Esophagus muscularis mucosa (tissue), 4 donors: Measurements from ENCODE around the gene ARHGAP4. TPM values are rescaled to one million over a fixed set of nuclear protein-coding genes. Genes with fewer than 3 reads are reported as not detected.
A peak's percentile ranks its signal among the peaks of the same experiment; 100 is the strongest.

Experiments used
- DNase-seq: peaks from one replicate; pipeline ENCODE4 v3.0.0-alpha.2; 2017; ENCODE audit errors: extremely low spot score
- H3K27ac ChIP-seq, 4 donors: fragments of 200-600 bp; sonication (generic); replicated peaks in 1 of 4; 1 replicate in 3 of 4; 2 replicates in 1 of 4; pipeline ENCODE4 v1.5.1; 2016 to 2019; ENCODE audit warnings: mild to moderate bottlenecking in 1 of 4
- H3K27me3 ChIP-seq, 4 donors: fragments of 200-600 bp; sonication (generic); one replicate each; pipeline versions ENCODE4 v1.5.1 to v1.6.0; 2016 to 2019
- H3K36me3 ChIP-seq, 4 donors: fragments of 200-600 bp; sonication (generic); one replicate each; pipeline ENCODE4 v1.5.1; 2016 to 2019
- H3K4me1 ChIP-seq, 4 donors: fragments of 200-600 bp; sonication (generic); one replicate each; pipeline ENCODE4 v1.5.1; 2016 to 2019
- H3K4me3 ChIP-seq, 4 donors: fragments of 200-600 bp; sonication (generic); 1 replicate in 2 of 4; 2 replicates in 2 of 4; pipeline ENCODE4 v1.5.1; 2016 to 2019; ENCODE audit warnings: mild to moderate bottlenecking in 4 of 4, moderate library complexity in 1 of 4
- H3K9me3 ChIP-seq, 4 donors: fragments of 200-600 bp; sonication (generic); 1 replicate in 3 of 4; 2 replicates in 1 of 4; pipeline ENCODE4 v1.5.1; 2016 to 2019
- EP300 ChIP-seq: sonication (generic); formaldehyde crosslinking; IDR thresholded peaks from one replicate; pipeline ENCODE4 v1.6.1; 2017; ENCODE audit warnings: antibody characterized with exemption
- POLR2A ChIP-seq: fragments of 450-650 bp; IDR thresholded peaks from one replicate; pipeline ENCODE4 v1.6.1; 2017; ENCODE audit warnings: antibody characterized with exemption, moderate library complexity, mild to moderate bottlenecking, low read depth
- POLR2AphosphoS5 ChIP-seq, 2 donors: sonication (generic); formaldehyde crosslinking; IDR thresholded peaks; one replicate each; pipeline ENCODE4 v1.6.1; 2017; ENCODE audit warnings: antibody characterized with exemption in 2 of 2
- WGBS: methylation state at CpG from one replicate; pipeline ENCODE4 v1.1.5; 2018; 5-methylcytosine and 5-hydroxymethylcytosine counted together
- intact Hi-C: fragments of 100-400 bp; cut with DNase I; formaldehyde crosslinking; loops from one replicate; pipeline ENCODE4 v1.15.1; 2023
- total RNA-seq, 4 donors: library from RNA; depleted of rRNA; stranded (reverse); fragments of >200 nt; gene quantifications; one replicate each; pipeline versions ENCODE4 v1.1.0 to v1.2.1, GENCODE V29; 2016
- TF ChIP-seq, protein P1 (sequence below), 3 experiments: fragments of 200-600 bp in 2 of 3; fragments of 450-650 bp in 1 of 3; sonication (generic) in 2 of 3; IDR thresholded peaks; one replicate each; pipeline ENCODE4 v1.5.1; 2017 to 2019; ENCODE audit warnings: antibody characterized with exemption in 3 of 3, mild to moderate bottlenecking in 2 of 3, moderate library complexity in 1 of 3

The ARHGAP4 gene
- total RNA-seq, 4 donors from 2014 or later: 15.9 to 22.4 (median 17.7) TPM

DNA sequence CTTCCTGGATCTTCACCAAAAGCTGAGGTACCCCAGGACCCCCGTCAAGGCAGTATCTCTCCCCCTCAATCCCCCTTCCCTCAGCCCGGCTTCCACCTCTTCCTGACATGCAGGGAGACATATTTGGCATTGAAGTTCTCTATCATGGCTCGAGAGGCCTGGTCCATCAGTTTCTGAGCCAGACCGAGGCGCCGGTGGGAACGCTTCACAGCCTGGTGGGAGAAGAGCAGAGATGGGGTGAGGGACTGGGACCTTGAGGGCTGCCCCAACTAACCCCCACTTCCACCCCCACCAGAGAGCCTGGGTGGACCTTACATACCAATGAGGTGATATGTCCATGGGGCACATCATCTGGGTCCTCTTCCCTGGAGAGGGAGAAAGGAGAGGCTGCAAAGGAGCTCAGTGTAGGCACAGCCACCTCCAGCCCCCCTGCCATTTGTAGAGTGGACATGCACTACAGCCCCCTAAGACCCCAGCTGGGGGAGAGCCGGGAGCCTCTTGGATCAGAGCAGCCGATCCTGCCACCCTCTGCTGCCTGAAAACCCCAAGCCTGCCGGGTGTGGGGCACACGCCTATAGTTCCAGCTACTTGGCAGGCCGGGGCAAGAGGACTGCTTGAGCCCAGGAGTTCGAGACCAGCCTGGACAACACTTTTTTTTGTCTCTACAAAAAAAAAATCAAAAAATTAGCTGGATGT lies 6.3 kb upstream of the ARHGAP4 start:
- intact Hi-C loops: no loop called here
- peaks cover 0 to 45% (median 33%) of the 10 kb centered on the region in 4 donors for H3K36me3 ChIP-seq
- no peaks in the 10 kb centered on the region for H3K27me3 ChIP-seq
- no peak overlapping the region for H3K27ac ChIP-seq
- 86% methylated on average over 13 of the region's 13 CpGs for WGBS
- H3K9me3 ChIP-seq: no peaks in the 10 kb centered on the region
- peaks cover 29 to 49% (median 33%) of the 10 kb centered on the region in 4 donors for H3K4me1 ChIP-seq
- no peak for DNase-seq
- no peak overlapping the region for H3K4me3 ChIP-seq
- no peak for TF ChIP-seq EP300
- no peak for TF ChIP-seq POLR2AphosphoS5 (IDR thresholded peaks at IDR 0.05)

DNA sequence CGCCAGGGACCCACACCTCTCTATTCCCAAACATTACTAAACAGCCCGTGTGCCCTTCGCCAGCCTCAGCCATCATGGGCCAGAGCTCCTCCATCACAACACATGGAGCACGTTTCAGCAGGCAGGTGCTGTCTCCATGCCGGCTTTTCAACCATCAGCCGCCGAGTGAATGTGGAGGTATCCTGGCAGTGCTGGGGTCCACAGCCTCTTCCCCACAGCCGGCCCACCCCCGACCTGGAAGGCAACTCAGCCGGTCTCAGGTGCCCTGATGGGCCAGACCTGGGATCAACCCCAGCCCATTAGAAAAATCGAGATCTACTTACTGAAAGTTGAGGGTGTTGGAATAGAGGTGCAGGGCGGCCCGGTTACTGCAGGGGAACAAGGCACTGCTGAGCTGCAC lies 5.7 kb upstream of the ARHGAP4 start:
- intact Hi-C loops: no loop called here
- 87% methylated on average over 11 of the region's 13 CpGs for WGBS
- DNase-seq: no peak

DNA sequence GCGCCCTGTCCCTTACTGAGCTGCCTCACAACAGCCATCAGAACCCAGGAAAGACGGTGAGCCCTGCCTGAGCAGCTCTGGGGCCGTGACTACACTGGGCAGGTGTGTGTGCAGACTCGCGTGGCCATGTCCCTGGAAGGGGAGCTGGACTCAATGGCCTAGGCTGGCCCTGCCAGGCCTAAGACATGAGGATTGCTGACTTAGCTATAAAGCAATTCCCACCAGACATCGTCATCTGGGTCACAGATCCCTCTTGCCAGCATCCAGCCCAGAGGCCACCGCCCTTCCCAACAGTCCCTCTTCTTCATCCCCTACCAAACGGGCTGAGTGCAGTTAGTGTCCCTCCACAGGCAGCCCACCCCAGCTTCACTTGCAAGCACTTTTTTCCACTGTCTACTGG lies 5.1 kb upstream of the ARHGAP4 start:
- H3K4me3 ChIP-seq: no peak overlapping the region
- TF ChIP-seq POLR2A: no peak
- H3K9me3 ChIP-seq: no peaks in the 10 kb centered on the region
- WGBS: 90% methylated on average over 7 of the region's 8 CpGs
- peaks cover 0 to 45% (median 33%) of the 10 kb centered on the region in 4 donors for H3K36me3 ChIP-seq
- no peaks in the 10 kb centered on the region for H3K27me3 ChIP-seq
- H3K27ac ChIP-seq: peak overlapping the region in 1 of 4 donors; percentile 10
- H3K4me1 ChIP-seq: peaks cover 40 to 61% (median 45%) of the 10 kb centered on the region in 4 donors
- no peak for DNase-seq
- intact Hi-C loops: no loop called here

More for the DNA sequence above, 5.7 kb upstream of the ARHGAP4 start:
- H3K36me3 ChIP-seq: peaks cover 0 to 45% (median 33%) of the 10 kb centered on the region in 4 donors
- no peak overlapping the region for H3K4me3 ChIP-seq
- peaks cover 35 to 55% (median 39%) of the 10 kb centered on the region in 4 donors for H3K4me1 ChIP-seq
- H3K9me3 ChIP-seq: no peaks in the 10 kb centered on the region
- H3K27ac ChIP-seq: no peak overlapping the region
- H3K27me3 ChIP-seq: no peaks in the 10 kb centered on the region
- no peak for TF ChIP-seq EP300
- no peak for TF ChIP-seq POLR2A
- no peak for TF ChIP-seq POLR2AphosphoS5 (IDR thresholded peaks at IDR 0.05)
- TF ChIP-seq, protein P1, sequence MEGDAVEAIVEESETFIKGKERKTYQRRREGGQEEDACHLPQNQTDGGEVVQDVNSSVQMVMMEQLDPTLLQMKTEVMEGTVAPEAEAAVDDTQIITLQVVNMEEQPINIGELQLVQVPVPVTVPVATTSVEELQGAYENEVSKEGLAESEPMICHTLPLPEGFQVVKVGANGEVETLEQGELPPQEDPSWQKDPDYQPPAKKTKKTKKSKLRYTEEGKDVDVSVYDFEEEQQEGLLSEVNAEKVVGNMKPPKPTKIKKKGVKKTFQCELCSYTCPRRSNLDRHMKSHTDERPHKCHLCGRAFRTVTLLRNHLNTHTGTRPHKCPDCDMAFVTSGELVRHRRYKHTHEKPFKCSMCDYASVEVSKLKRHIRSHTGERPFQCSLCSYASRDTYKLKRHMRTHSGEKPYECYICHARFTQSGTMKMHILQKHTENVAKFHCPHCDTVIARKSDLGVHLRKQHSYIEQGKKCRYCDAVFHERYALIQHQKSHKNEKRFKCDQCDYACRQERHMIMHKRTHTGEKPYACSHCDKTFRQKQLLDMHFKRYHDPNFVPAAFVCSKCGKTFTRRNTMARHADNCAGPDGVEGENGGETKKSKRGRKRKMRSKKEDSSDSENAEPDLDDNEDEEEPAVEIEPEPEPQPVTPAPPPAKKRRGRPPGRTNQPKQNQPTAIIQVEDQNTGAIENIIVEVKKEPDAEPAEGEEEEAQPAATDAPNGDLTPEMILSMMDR (IDR thresholded peaks at IDR 0.05): no peak

DNA sequence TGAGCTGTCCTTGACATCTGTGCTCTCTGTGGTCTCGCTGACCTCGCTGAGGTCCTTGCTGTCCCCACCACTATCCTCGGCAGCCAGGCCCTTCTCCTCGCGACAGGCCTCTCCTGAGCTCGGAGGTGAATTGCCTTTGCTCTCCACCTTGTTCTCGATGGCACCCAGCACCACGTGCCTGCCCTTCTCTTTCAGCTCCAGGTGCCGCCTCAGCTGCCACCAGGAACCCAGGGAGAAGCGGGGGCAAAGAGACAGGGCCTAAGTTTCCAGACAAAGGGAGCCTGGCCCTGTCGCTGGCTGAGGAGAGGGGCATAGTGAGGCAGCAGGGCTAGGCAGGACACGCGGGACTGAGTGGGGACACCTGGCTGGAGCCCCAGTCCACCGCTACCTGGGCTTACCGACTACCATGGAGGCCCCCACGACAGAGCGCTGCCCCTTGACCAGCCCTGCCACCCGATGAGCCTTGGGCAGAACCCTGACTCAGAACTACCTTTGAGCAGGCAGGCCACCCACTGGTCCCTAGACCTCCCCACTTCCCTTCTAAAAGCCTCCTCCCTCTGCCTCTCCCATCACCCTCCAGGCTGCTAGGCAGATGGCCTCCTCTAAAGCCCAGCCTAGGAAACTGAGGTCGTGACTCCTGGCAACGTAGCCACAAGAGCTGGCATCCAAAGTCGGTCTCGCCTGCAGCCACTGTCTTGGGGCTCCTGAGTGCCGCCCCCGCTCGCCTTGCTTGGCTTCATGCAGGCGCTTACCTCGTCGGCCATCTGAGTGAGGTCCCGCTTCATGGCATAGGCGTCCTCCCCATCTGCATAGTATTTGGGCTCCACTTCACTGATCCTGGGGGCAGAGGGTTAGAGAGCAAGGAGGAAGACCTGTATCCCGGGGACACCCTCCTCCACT lies 4.2 kb upstream of the ARHGAP4 start:
- Histone ChIP-seq H3K4me3 (no peak overlapping the region), H3K36me3 (peaks cover 0 to 45% (median 33%) of the 10 kb centered on the region in 4 donors), H3K27me3 (no peaks in the 10 kb centered on the region), H3K9me3 (no peaks in the 10 kb centered on the region), H3K27ac (peak overlapping the region in 1 of 4 donors; percentile 94), H3K4me1 (peaks cover 37 to 64% (median 44%) of the 10 kb centered on the region in 4 donors)
- intact Hi-C loops: no loop called here
- WGBS: 86% methylated on average over 19 of the region's 31 CpGs
- TF ChIP-seq POLR2AphosphoS5 (IDR thresholded peaks at IDR 0.05): no peak
- TF ChIP-seq, protein P1 (IDR thresholded peaks at IDR 0.05): no peak
- TF ChIP-seq POLR2A: no peak
- TF ChIP-seq EP300: no peak
- no peak for DNase-seq

DNA sequence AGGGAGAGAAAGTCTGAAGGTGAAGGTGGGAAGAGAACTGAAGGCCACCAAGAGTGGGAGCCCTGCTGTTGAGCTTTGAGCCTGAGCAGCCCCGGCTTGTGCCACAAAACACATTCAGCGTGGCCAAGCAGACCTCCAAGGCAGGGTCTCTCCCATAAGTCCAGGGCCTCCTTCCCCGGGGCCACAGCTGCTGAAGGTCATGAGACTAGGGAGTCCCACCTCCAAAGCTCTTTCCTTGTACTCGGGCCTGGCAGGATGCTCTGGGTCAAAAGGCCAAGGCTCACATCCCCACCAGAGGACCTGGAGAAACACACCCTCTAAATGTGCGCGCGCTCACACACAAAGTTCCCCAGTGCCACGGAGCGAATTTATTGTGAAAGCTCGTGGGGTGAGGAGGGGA lies 3.5 kb upstream of the ARHGAP4 start:
- Histone ChIP-seq H3K36me3 (peaks cover 0 to 45% (median 33%) of the 10 kb centered on the region in 4 donors), H3K4me1 (peaks cover 37 to 66% (median 45%) of the 10 kb centered on the region in 4 donors), H3K4me3 (no peak overlapping the region), H3K9me3 (no peaks in the 10 kb centered on the region), H3K27ac (peak overlapping the region in 3 of 4 donors; percentile 30 to 94 (median 68)), H3K27me3 (no peaks in the 10 kb centered on the region)
- TF ChIP-seq EP300: no peak
- DNase-seq: no peak
- intact Hi-C loops: no loop called here
- 78% methylated on average over 10 of the region's 10 CpGs for WGBS

DNA sequence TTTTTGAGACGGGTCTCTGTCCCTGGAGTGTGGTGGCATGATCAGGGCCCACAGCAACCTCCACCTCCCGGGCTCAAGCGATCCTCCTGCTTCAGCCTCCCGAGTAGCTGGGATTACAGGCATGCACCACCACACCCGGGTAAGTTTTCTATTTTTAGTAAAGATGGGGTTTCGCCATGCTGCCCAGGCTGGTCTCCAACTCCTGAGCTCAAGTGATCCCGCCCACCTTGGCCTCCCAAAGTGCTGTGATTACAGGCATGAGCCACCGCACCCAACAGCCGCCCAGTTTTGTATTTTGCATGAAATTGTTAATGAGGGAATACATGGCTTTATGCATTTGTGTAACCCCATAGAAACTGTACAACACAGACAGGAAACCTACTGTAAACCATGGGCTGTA lies 2.8 kb upstream of the ARHGAP4 start:
- intact Hi-C loops: no loop called here
- WGBS: 68% methylated on average over 9 of the region's 9 CpGs
- Histone ChIP-seq H3K27me3 (no peaks in the 10 kb centered on the region), H3K27ac (peak overlapping the region; percentile 59 to 94 (median 70)), H3K36me3 (peaks cover 0 to 45% (median 33%) of the 10 kb centered on the region in 4 donors), H3K9me3 (no peaks in the 10 kb centered on the region), H3K4me3 (peak overlapping the region in 3 of 4 donors; percentile 46 to 61 (median 59)), H3K4me1 (peaks cover 32 to 67% (median 47%) of the 10 kb centered on the region in 4 donors)
- no peak for TF ChIP-seq POLR2A
- TF ChIP-seq POLR2AphosphoS5 (IDR thresholded peaks at IDR 0.05): no peak
- no peak for TF ChIP-seq EP300
- TF ChIP-seq, protein P1 (IDR thresholded peaks at IDR 0.05): no peak
- no peak for DNase-seq
